ENCODE measurements around the gene IGLL5.
"Not testable (repeated sequence)": the region's sequence is repeated elsewhere in the genome, so short reads cannot be mapped to it uniquely, and the experiment has no call there.

IGLL5 gene

GRCh38 chr22:22898411-22898950 is 10.9 kb downstream of the IGLL5 start:
- H3K4me1 ChIP-seq (ENCODE audit: control insufficient read depth, insufficient read depth, low read length); H3K4me3 ChIP-seq (ENCODE audit: low read length); H3K9ac ChIP-seq (ENCODE audit: low read length); H3K36me3 ChIP-seq (ENCODE audit: control insufficient read depth, insufficient read depth, low read length, severe bottlenecking); DNase-seq (ENCODE audit: low read depth); H3K9me3 ChIP-seq (ENCODE audit: control insufficient read depth, low read length): not testable (repeated sequence)
- peaks cover 46% of the 10 kb centered on the region for H3K27me3 ChIP-seq (replicated peaks; ENCODE audit: control insufficient read depth, insufficient read depth, low read length)

GRCh38 chr22:22899342-22900080 is 11.9 kb downstream of the IGLL5 start:
- H3K27me3 ChIP-seq (replicated peaks; ENCODE audit: control insufficient read depth, insufficient read depth, low read length): peaks cover 37% of the 10 kb centered on the region
- not testable (repeated sequence) for H3K4me3 ChIP-seq (ENCODE audit: low read length); H3K36me3 ChIP-seq (ENCODE audit: control insufficient read depth, insufficient read depth, low read length, severe bottlenecking); H3K9ac ChIP-seq (ENCODE audit: low read length); H3K4me1 ChIP-seq (ENCODE audit: control insufficient read depth, insufficient read depth, low read length); DNase-seq (ENCODE audit: low read depth); H3K9me3 ChIP-seq (ENCODE audit: control insufficient read depth, low read length)

GRCh38 chr22:22900527-22901205 is 13.1 kb downstream of the IGLL5 start:
- not testable (repeated sequence) for H3K9me3 ChIP-seq (ENCODE audit: control insufficient read depth, low read length); H3K4me1 ChIP-seq (ENCODE audit: control insufficient read depth, insufficient read depth, low read length); DNase-seq (ENCODE audit: low read depth); H3K36me3 ChIP-seq (ENCODE audit: control insufficient read depth, insufficient read depth, low read length, severe bottlenecking); H3K9ac ChIP-seq (ENCODE audit: low read length); H3K4me3 ChIP-seq (ENCODE audit: low read length)
- H3K27me3 ChIP-seq (replicated peaks; ENCODE audit: control insufficient read depth, insufficient read depth, low read length): peaks cover 29% of the 10 kb centered on the region

GRCh38 chr22:22901578-22902218 is 14.1 kb downstream of the IGLL5 start:
- Histone ChIP-seq H3K9ac (ENCODE audit: low read length) (no peak overlapping the region), H3K4me3 (ENCODE audit: low read length) (no peak overlapping the region), H3K4me1 (ENCODE audit: control insufficient read depth, insufficient read depth, low read length) (no peaks in the 10 kb centered on the region), H3K9me3 (ENCODE audit: control insufficient read depth, low read length) (no peaks in the 10 kb centered on the region), H3K27me3 (replicated peaks; ENCODE audit: control insufficient read depth, insufficient read depth, low read length) (peaks cover 20% of the 10 kb centered on the region), H3K36me3 (ENCODE audit: control insufficient read depth, insufficient read depth, low read length, severe bottlenecking) (no peaks in the 10 kb centered on the region)
- no peak for DNase-seq (ENCODE audit: low read depth)

GRCh38 chr22:22902247-22903001 is 14.8 kb downstream of the IGLL5 start:
- no peak overlapping the region for H3K4me3 ChIP-seq (ENCODE audit: low read length)
- no peaks in the 10 kb centered on the region for H3K4me1 ChIP-seq (ENCODE audit: control insufficient read depth, insufficient read depth, low read length)
- H3K27me3 ChIP-seq (replicated peaks; ENCODE audit: control insufficient read depth, insufficient read depth, low read length): peaks cover 20% of the 10 kb centered on the region
- no peak for DNase-seq (ENCODE audit: low read depth)
- no peaks in the 10 kb centered on the region for H3K9me3 ChIP-seq (ENCODE audit: control insufficient read depth, low read length)
- no peaks in the 10 kb centered on the region for H3K36me3 ChIP-seq (ENCODE audit: control insufficient read depth, insufficient read depth, low read length, severe bottlenecking)
- H3K9ac ChIP-seq (ENCODE audit: low read length): no peak overlapping the region

- DNase-seq (ENCODE audit: low read depth): no peak
- H3K4me1 ChIP-seq (ENCODE audit: control insufficient read depth, insufficient read depth, low read length): no peaks in the 10 kb centered on the region
- H3K9ac ChIP-seq (ENCODE audit: low read length): no peak overlapping the region
- H3K36me3 ChIP-seq (ENCODE audit: control insufficient read depth, insufficient read depth, low read length, severe bottlenecking): no peaks in the 10 kb centered on the region
- H3K4me3 ChIP-seq (ENCODE audit: low read length): no peak overlapping the region
- H3K9me3 ChIP-seq (ENCODE audit: control insufficient read depth, low read length): no peaks in the 10 kb centered on the region
- peaks cover 25% of the 10 kb centered on the region for H3K27me3 ChIP-seq (replicated peaks; ENCODE audit: control insufficient read depth, insufficient read depth, low read length)
These were observed 15.8 kb downstream of the IGLL5 start for GRCh38 chr22:22903355-22903777.

GRCh38 chr22:22903781-22904192 is 16.2 kb downstream of the IGLL5 start:
- not testable (repeated sequence) for H3K4me1 ChIP-seq (ENCODE audit: control insufficient read depth, insufficient read depth, low read length); H3K4me3 ChIP-seq (ENCODE audit: low read length); H3K9me3 ChIP-seq (ENCODE audit: control insufficient read depth, low read length); DNase-seq (ENCODE audit: low read depth); H3K36me3 ChIP-seq (ENCODE audit: control insufficient read depth, insufficient read depth, low read length, severe bottlenecking); H3K9ac ChIP-seq (ENCODE audit: low read length)
- peaks cover 29% of the 10 kb centered on the region for H3K27me3 ChIP-seq (replicated peaks; ENCODE audit: control insufficient read depth, insufficient read depth, low read length)

- H3K9me3 ChIP-seq (ENCODE audit: control insufficient read depth, low read length); DNase-seq (ENCODE audit: low read depth); H3K36me3 ChIP-seq (ENCODE audit: control insufficient read depth, insufficient read depth, low read length, severe bottlenecking); H3K9ac ChIP-seq (ENCODE audit: low read length); H3K4me1 ChIP-seq (ENCODE audit: control insufficient read depth, insufficient read depth, low read length); H3K4me3 ChIP-seq (ENCODE audit: low read length): not testable (repeated sequence)
- H3K27me3 ChIP-seq (replicated peaks; ENCODE audit: control insufficient read depth, insufficient read depth, low read length): peaks cover 35% of the 10 kb centered on the region
These were observed 17.1 kb downstream of the IGLL5 start for GRCh38 chr22:22904736-22905135.

- not testable (repeated sequence) for H3K9me3 ChIP-seq (ENCODE audit: control insufficient read depth, low read length); H3K4me3 ChIP-seq (ENCODE audit: low read length); DNase-seq (ENCODE audit: low read depth); H3K4me1 ChIP-seq (ENCODE audit: control insufficient read depth, insufficient read depth, low read length); H3K9ac ChIP-seq (ENCODE audit: low read length); H3K36me3 ChIP-seq (ENCODE audit: control insufficient read depth, insufficient read depth, low read length, severe bottlenecking)
- H3K27me3 ChIP-seq (replicated peaks; ENCODE audit: control insufficient read depth, insufficient read depth, low read length): peaks cover 41% of the 10 kb centered on the region
These were observed 18.8 kb downstream of the IGLL5 start for GRCh38 chr22:22906391-22906790.

GRCh38 chr22:22906907-22907550 is 19.4 kb downstream of the IGLL5 start:
- H3K4me1 ChIP-seq (ENCODE audit: control insufficient read depth, insufficient read depth, low read length): no peaks in the 10 kb centered on the region
- H3K9ac ChIP-seq (ENCODE audit: low read length): no peak overlapping the region
- H3K36me3 ChIP-seq (ENCODE audit: control insufficient read depth, insufficient read depth, low read length, severe bottlenecking): no peaks in the 10 kb centered on the region
- H3K9me3 ChIP-seq (ENCODE audit: control insufficient read depth, low read length): no peaks in the 10 kb centered on the region
- DNase-seq (ENCODE audit: low read depth): no peak
- peaks cover 35% of the 10 kb centered on the region for H3K27me3 ChIP-seq (replicated peaks; ENCODE audit: control insufficient read depth, insufficient read depth, low read length)
- no peak overlapping the region for H3K4me3 ChIP-seq (ENCODE audit: low read length)
